ENCODE measurements around the gene DNLZ.
A peak's percentile ranks its signal among the peaks of the same experiment; 100 is the strongest.

Gene DNLZ

GRCh38 chr9:136342181-136343120 is 21.1 kb downstream of the DNLZ start:
- DNase-seq, result peak; percentile 89

GRCh38 chr9:136341769-136342168 is 21.8 kb downstream of the DNLZ start:
- DNase-seq, result no peak

GRCh38 chr9:136341042-136341655 is 22.4 kb downstream of the DNLZ start:
- DNase-seq, result no peak

- DNase-seq, result no peak
Measured at GRCh38 chr9:136340356-136341041, 23.0 kb downstream of the DNLZ start.

DNA sequence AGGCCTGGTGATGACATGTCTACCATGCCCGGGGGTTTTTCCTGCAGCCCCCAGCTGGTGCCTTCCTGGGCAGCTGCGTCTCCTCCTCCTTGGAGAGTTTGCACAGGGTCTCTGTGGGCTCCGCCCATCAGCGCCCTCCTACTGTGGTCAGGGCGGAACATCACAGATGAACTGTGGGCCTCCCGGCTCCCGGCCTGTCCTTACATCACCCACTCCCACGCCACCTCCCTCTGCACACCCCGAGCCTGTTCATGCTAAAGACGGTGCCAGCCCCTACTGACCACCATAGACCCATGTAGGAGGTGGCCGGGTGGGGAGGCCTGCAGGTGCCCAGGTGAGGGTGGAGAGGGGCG is 23.6 kb downstream of the DNLZ start:
- no peak for DNase-seq

- DNase-seq, result peak; percentile 89
Measured at GRCh38 chr9:136339173-136339957, 24.2 kb downstream of the DNLZ start.

- DNase-seq, result no peak
Measured at GRCh38 chr9:136338511-136338910, 25.0 kb downstream of the DNLZ start.

GRCh38 chr9:136337416-136338395 is 25.8 kb downstream of the DNLZ start:
- DNase-seq, result no peak

- DNase-seq, result no peak
Measured at GRCh38 chr9:136336881-136337280, 26.7 kb downstream of the DNLZ start.

- no peak for DNase-seq
Measured at GRCh38 chr9:136336156-136336870, 27.2 kb downstream of the DNLZ start.

- no peak for DNase-seq
Measured at GRCh38 chr9:136335296-136336155, 28.0 kb downstream of the DNLZ start.

- DNase-seq, result no peak
Measured at GRCh38 chr9:136334541-136334940, 29.0 kb downstream of the DNLZ start.

DNA sequence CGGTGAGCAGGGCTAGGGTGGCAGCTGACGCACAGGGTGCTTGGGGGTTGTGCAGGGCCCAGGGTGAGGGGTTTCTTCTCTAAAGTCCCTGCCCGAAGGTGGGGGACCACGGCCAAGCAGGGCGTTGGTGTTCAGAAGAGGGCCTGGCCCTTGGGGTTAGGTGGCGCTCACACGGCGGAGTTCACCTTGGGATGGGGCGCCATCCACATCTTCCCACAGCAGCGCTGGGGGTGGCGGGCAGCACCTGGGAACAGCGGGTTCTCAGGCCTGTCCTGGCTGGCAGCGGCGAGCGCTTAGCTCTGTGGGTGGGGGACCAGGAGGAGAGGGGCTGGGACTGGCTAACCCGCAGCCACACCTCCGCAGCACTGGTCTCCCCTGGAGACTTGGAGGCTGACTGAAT is 30.1 kb downstream of the DNLZ start:
- no peak for DNase-seq

- DNase-seq, result no peak
Measured at GRCh38 chr9:136333045-136333444, 30.5 kb downstream of the DNLZ start.

- no peak for DNase-seq
Measured at GRCh38 chr9:136332482-136332983, 31.0 kb downstream of the DNLZ start.

DNA sequence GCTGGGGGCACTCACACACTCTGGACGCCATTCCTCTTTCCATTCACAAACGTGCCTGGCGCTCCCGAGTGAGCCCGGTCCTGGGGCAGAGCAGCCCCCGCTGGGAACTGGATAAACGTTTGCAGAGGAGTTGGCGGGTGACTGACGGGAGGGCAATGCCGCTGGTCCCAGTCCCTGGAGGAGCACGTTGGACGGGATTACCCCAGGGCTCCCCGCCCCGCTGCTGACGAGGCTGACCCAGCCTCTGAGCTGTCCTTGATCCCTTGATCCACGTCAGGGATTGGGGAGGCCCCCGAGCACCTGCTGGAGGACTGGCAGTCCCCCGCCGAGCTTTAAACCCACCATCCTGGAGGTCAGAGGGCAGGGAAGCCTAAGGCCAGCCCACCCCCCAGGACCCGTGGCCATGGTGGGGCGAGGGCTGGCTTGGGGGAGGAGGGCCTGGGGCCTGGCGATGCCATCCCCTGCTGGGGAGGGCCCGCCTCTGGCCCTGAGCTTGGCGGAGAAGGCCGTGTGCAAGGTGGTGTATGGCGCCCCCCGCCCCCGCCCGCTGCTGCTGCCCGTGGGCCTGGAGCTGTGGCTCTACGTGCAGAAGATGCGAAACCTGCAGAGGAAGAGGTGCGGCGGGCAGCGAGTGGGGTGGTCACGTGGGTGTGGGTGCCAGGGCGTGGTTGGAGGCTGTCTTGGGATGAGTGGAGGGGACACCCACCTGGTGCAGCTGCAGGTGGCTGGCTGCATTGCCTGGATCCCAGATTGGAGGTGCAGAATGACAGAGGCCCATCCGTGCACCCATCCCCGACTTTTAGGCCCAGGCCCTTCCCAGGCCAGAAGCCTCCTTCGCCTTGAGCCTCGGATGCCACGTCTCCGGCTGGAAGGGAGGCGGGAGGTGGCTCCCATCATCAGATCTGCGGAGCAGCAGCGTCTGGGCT is 31.7 kb downstream of the DNLZ start:
- DNase-seq, result no peak

DNA sequence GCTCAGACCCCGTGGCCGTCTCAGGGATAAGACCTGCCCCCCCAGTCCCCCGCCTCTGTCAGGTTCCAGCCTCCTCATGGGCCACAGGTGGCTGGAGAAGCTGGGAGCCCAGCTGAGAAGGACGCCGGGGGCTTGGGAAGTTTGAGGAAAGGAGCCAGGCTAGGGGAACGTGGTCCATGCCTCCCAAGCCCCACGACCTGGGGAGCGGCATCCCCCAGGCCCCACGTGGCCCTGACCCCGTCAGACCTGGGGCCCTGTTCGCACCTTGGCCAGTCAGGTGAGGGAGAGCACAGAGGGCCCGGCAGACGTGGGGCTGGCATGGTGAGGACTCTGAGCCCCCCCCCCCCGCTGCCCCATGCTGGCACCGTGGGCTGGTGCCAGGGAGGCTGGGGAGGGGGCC is 32.5 kb downstream of the DNLZ start:
- DNase-seq, result no peak

GRCh38 chr9:136330406-136330990 is 33.0 kb downstream of the DNLZ start:
- no peak for DNase-seq
